ENCODE measurements around the gene EFNA4.

Gene EFNA4

GRCh38 chr1:155022136-155022926 is 41.2 kb upstream of the EFNA4 start:
- peaks cover 11% of the 10 kb centered on the region for H3K36me3 ChIP-seq (ENCODE audit: control insufficient read depth, insufficient read depth, low read length)
- H3K4me1 ChIP-seq (ENCODE audit: control insufficient read depth, insufficient read depth, low read length, poor library complexity, severe bottlenecking): peaks cover 9% of the 10 kb centered on the region
- no peak overlapping the region for H3K27ac ChIP-seq (ENCODE audit: insufficient read depth, low read length, poor library complexity, severe bottlenecking)

GRCh38 chr1:155022927-155023236 is 40.7 kb upstream of the EFNA4 start:
- Histone ChIP-seq H3K4me3 (ENCODE audit: insufficient read depth, low read depth, low read length, poor library complexity, severe bottlenecking) (no peak overlapping the region), H3K27me3 (replicated peaks; ENCODE audit: control insufficient read depth, insufficient read depth, low read length, poor library complexity, severe bottlenecking) (no peaks in the 10 kb centered on the region), H3K9me3 (ENCODE audit: control insufficient read depth, low read length) (no peaks in the 10 kb centered on the region), H3K36me3 (ENCODE audit: control insufficient read depth, insufficient read depth, low read length) (peaks cover 11% of the 10 kb centered on the region), H3K4me1 (ENCODE audit: control insufficient read depth, insufficient read depth, low read length, poor library complexity, severe bottlenecking) (peaks cover 4% of the 10 kb centered on the region), H3K27ac (ENCODE audit: insufficient read depth, low read length, poor library complexity, severe bottlenecking) (no peak overlapping the region)
- DNase-seq: no peak

More at GRCh38 chr1:155022136-155022926, 41.2 kb upstream of the EFNA4 start:
- DNase-seq: no peak
- H3K27me3 ChIP-seq (replicated peaks; ENCODE audit: control insufficient read depth, insufficient read depth, low read length, poor library complexity, severe bottlenecking): no peaks in the 10 kb centered on the region
- no peak overlapping the region for H3K4me3 ChIP-seq (ENCODE audit: insufficient read depth, low read depth, low read length, poor library complexity, severe bottlenecking)
- no peaks in the 10 kb centered on the region for H3K9me3 ChIP-seq (ENCODE audit: control insufficient read depth, low read length)

GRCh38 chr1:155023627-155024026 is 39.9 kb upstream of the EFNA4 start:
- Histone ChIP-seq H3K9me3 (ENCODE audit: control insufficient read depth, low read length) (no peaks in the 10 kb centered on the region), H3K4me1 (ENCODE audit: control insufficient read depth, insufficient read depth, low read length, poor library complexity, severe bottlenecking) (no peaks in the 10 kb centered on the region), H3K27me3 (replicated peaks; ENCODE audit: control insufficient read depth, insufficient read depth, low read length, poor library complexity, severe bottlenecking) (no peaks in the 10 kb centered on the region), H3K36me3 (ENCODE audit: control insufficient read depth, insufficient read depth, low read length) (peaks cover 8% of the 10 kb centered on the region), H3K27ac (ENCODE audit: insufficient read depth, low read length, poor library complexity, severe bottlenecking) (no peak overlapping the region), H3K4me3 (ENCODE audit: insufficient read depth, low read depth, low read length, poor library complexity, severe bottlenecking) (no peak overlapping the region)
- DNase-seq: no peak

GRCh38 chr1:155024315-155024714 is 39.2 kb upstream of the EFNA4 start:
- Histone ChIP-seq H3K27me3 (replicated peaks; ENCODE audit: control insufficient read depth, insufficient read depth, low read length, poor library complexity, severe bottlenecking) (no peaks in the 10 kb centered on the region), H3K4me1 (ENCODE audit: control insufficient read depth, insufficient read depth, low read length, poor library complexity, severe bottlenecking) (no peaks in the 10 kb centered on the region), H3K27ac (ENCODE audit: insufficient read depth, low read length, poor library complexity, severe bottlenecking) (no peak overlapping the region), H3K36me3 (ENCODE audit: control insufficient read depth, insufficient read depth, low read length) (peaks cover 1% of the 10 kb centered on the region), H3K9me3 (ENCODE audit: control insufficient read depth, low read length) (no peaks in the 10 kb centered on the region), H3K4me3 (ENCODE audit: insufficient read depth, low read depth, low read length, poor library complexity, severe bottlenecking) (no peak overlapping the region)
- DNase-seq: no peak

- H3K36me3 ChIP-seq (ENCODE audit: control insufficient read depth, insufficient read depth, low read length): no peaks in the 10 kb centered on the region
- H3K27me3 ChIP-seq (replicated peaks; ENCODE audit: control insufficient read depth, insufficient read depth, low read length, poor library complexity, severe bottlenecking): no peaks in the 10 kb centered on the region
- no peak for DNase-seq
- no peak overlapping the region for H3K4me3 ChIP-seq (ENCODE audit: insufficient read depth, low read depth, low read length, poor library complexity, severe bottlenecking)
- H3K27ac ChIP-seq (ENCODE audit: insufficient read depth, low read length, poor library complexity, severe bottlenecking): no peak overlapping the region
- no peaks in the 10 kb centered on the region for H3K9me3 ChIP-seq (ENCODE audit: control insufficient read depth, low read length)
- H3K4me1 ChIP-seq (ENCODE audit: control insufficient read depth, insufficient read depth, low read length, poor library complexity, severe bottlenecking): no peaks in the 10 kb centered on the region
These were observed 37.4 kb upstream of the EFNA4 start for GRCh38 chr1:155026154-155026553.

GRCh38 chr1:155026588-155026987 is 37.0 kb upstream of the EFNA4 start:
- no peaks in the 10 kb centered on the region for H3K9me3 ChIP-seq (ENCODE audit: control insufficient read depth, low read length)
- H3K36me3 ChIP-seq (ENCODE audit: control insufficient read depth, insufficient read depth, low read length): no peaks in the 10 kb centered on the region
- no peak for DNase-seq
- H3K4me3 ChIP-seq (ENCODE audit: insufficient read depth, low read depth, low read length, poor library complexity, severe bottlenecking): no peak overlapping the region
- H3K4me1 ChIP-seq (ENCODE audit: control insufficient read depth, insufficient read depth, low read length, poor library complexity, severe bottlenecking): no peaks in the 10 kb centered on the region
- no peaks in the 10 kb centered on the region for H3K27me3 ChIP-seq (replicated peaks; ENCODE audit: control insufficient read depth, insufficient read depth, low read length, poor library complexity, severe bottlenecking)
- H3K27ac ChIP-seq (ENCODE audit: insufficient read depth, low read length, poor library complexity, severe bottlenecking): no peak overlapping the region

- Histone ChIP-seq H3K4me3 (ENCODE audit: insufficient read depth, low read depth, low read length, poor library complexity, severe bottlenecking) (no peak overlapping the region), H3K4me1 (ENCODE audit: control insufficient read depth, insufficient read depth, low read length, poor library complexity, severe bottlenecking) (no peaks in the 10 kb centered on the region), H3K9me3 (ENCODE audit: control insufficient read depth, low read length) (no peaks in the 10 kb centered on the region), H3K36me3 (ENCODE audit: control insufficient read depth, insufficient read depth, low read length) (no peaks in the 10 kb centered on the region), H3K27ac (ENCODE audit: insufficient read depth, low read length, poor library complexity, severe bottlenecking) (no peak overlapping the region), H3K27me3 (replicated peaks; ENCODE audit: control insufficient read depth, insufficient read depth, low read length, poor library complexity, severe bottlenecking) (no peaks in the 10 kb centered on the region)
- DNase-seq: no peak
These were observed 33.9 kb upstream of the EFNA4 start for GRCh38 chr1:155029513-155030242.

- H3K36me3 ChIP-seq (ENCODE audit: control insufficient read depth, insufficient read depth, low read length): no peaks in the 10 kb centered on the region
- H3K4me1 ChIP-seq (ENCODE audit: control insufficient read depth, insufficient read depth, low read length, poor library complexity, severe bottlenecking): no peaks in the 10 kb centered on the region
- H3K27ac ChIP-seq (ENCODE audit: insufficient read depth, low read length, poor library complexity, severe bottlenecking): no peak overlapping the region
- no peak overlapping the region for H3K4me3 ChIP-seq (ENCODE audit: insufficient read depth, low read depth, low read length, poor library complexity, severe bottlenecking)
- no peaks in the 10 kb centered on the region for H3K27me3 ChIP-seq (replicated peaks; ENCODE audit: control insufficient read depth, insufficient read depth, low read length, poor library complexity, severe bottlenecking)
- H3K9me3 ChIP-seq (ENCODE audit: control insufficient read depth, low read length): no peaks in the 10 kb centered on the region
- DNase-seq: no peak
These were observed 33.2 kb upstream of the EFNA4 start for GRCh38 chr1:155030243-155030795.

GRCh38 chr1:155030899-155031298 is 32.6 kb upstream of the EFNA4 start:
- DNase-seq: no peak
- Histone ChIP-seq H3K9me3 (ENCODE audit: control insufficient read depth, low read length) (no peaks in the 10 kb centered on the region), H3K27me3 (replicated peaks; ENCODE audit: control insufficient read depth, insufficient read depth, low read length, poor library complexity, severe bottlenecking) (no peaks in the 10 kb centered on the region), H3K27ac (ENCODE audit: insufficient read depth, low read length, poor library complexity, severe bottlenecking) (no peak overlapping the region), H3K36me3 (ENCODE audit: control insufficient read depth, insufficient read depth, low read length) (no peaks in the 10 kb centered on the region), H3K4me3 (ENCODE audit: insufficient read depth, low read depth, low read length, poor library complexity, severe bottlenecking) (no peak overlapping the region), H3K4me1 (ENCODE audit: control insufficient read depth, insufficient read depth, low read length, poor library complexity, severe bottlenecking) (no peaks in the 10 kb centered on the region)

GRCh38 chr1:155032886-155033285 is 30.7 kb upstream of the EFNA4 start:
- H3K4me1 ChIP-seq (ENCODE audit: control insufficient read depth, insufficient read depth, low read length, poor library complexity, severe bottlenecking): no peaks in the 10 kb centered on the region
- no peak overlapping the region for H3K27ac ChIP-seq (ENCODE audit: insufficient read depth, low read length, poor library complexity, severe bottlenecking)
- H3K36me3 ChIP-seq (ENCODE audit: control insufficient read depth, insufficient read depth, low read length): no peaks in the 10 kb centered on the region
- H3K9me3 ChIP-seq (ENCODE audit: control insufficient read depth, low read length): no peaks in the 10 kb centered on the region
- no peak for DNase-seq
- H3K27me3 ChIP-seq (replicated peaks; ENCODE audit: control insufficient read depth, insufficient read depth, low read length, poor library complexity, severe bottlenecking): no peaks in the 10 kb centered on the region
- no peak overlapping the region for H3K4me3 ChIP-seq (ENCODE audit: insufficient read depth, low read depth, low read length, poor library complexity, severe bottlenecking)

Data from effector memory CD4-positive, alpha-beta T cell (primary cell).